Measurements from ENCODE around the gene RFX4. TPM values are rescaled to one million over a fixed set of nuclear protein-coding genes. Genes with fewer than 3 reads are reported as not detected.

Gene RFX4
- total and polyA plus RNA-seq, 2 of the 8 experiments (the other 6 are each of a cell fraction or from before 2014, with no cell fraction given): 0.06 TPM; not detected in 1

DNA sequence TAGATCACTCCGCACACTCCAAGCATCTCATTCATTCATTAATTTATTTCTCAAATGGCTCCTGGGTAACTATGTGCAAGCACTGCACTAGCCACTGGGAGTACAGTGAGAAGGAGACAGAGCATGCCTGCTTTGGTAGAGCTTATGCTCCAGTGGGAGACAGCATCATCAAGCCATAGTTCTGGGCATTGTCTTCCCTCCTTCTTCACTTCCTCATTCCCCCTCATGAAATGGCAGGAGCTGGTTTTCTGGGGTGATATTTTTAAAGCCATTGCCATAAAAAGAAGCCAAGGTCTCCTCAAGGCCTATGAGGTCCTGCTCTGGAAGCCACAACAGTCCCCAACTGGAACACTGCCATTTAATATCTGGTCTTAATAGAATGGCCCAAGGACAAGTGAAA is 171.5 kb downstream of the RFX4 start:
- Histone ChIP-seq H2AK5ac (ENCODE audit: low read depth, low read length) (no peak overlapping the region), H4K20me1 (replicated peaks in 1 of 2; ENCODE audit: control insufficient read depth in 1 of 2, insufficient read depth in 2 of 2, low read length in 2 of 2) (no peaks in the 10 kb centered on the region), H3K27ac (ENCODE audit: low read depth, low read length) (no peak overlapping the region), H3K79me2 (ENCODE audit: control insufficient read depth in 1 of 2, insufficient read depth in 2 of 2, low read length in 2 of 2) (no peaks in the 10 kb centered on the region), H3K36me3 (ENCODE audit: control insufficient read depth in 2 of 4, insufficient read depth in 4 of 4, low read length in 3 of 4) (no peaks in the 10 kb centered on the region), H2BK120ac (replicated peaks; ENCODE audit: low read depth, low read length) (no peak overlapping the region), H3K4ac (replicated peaks; ENCODE audit: insufficient read length, low read depth, low read length) (no peak overlapping the region), H4K91ac (replicated peaks; ENCODE audit: insufficient read length, low read length) (no peak overlapping the region), H3K56ac (replicated peaks; ENCODE audit: insufficient read length, low read depth, low read length) (no peak overlapping the region), H3K9ac (replicated peaks in 1 of 4; ENCODE audit: extremely low read depth in 1 of 4, low read depth in 3 of 4, low read length in 3 of 4) (no peak overlapping the region), H2BK20ac (ENCODE audit: low read length) (no peak overlapping the region), H3K27me3 (replicated peaks in 1 of 4; ENCODE audit: control insufficient read depth in 3 of 4, extremely low read depth in 1 of 4, insufficient read depth in 3 of 4, low read length in 3 of 4) (no peaks in the 10 kb centered on the region), H4K5ac (ENCODE audit: insufficient read length, low read depth, low read length) (no peak overlapping the region), H3K23ac (ENCODE audit: insufficient read length) (no peak overlapping the region), H2BK12ac (ENCODE audit: low read depth, low read length) (no peak overlapping the region), H3K4me2 (ENCODE audit: insufficient read depth in 1 of 2, low read depth in 2 of 2, low read length in 2 of 2) (no peak overlapping the region), H3K9me3 (ENCODE audit: insufficient read depth in 2 of 2, low read depth in 1 of 2, low read length in 1 of 2) (no peaks in the 10 kb centered on the region), H3K18ac (ENCODE audit: extremely low read depth, low read length) (no peak overlapping the region), H3K4me1 (replicated peaks in 1 of 4; ENCODE audit: control insufficient read depth in 3 of 4, insufficient read depth in 4 of 4, low read length in 3 of 4) (peaks cover 0 to 2% (median 0%) of the 10 kb centered on the region in 4 experiments; a peak in 4 of 7 replicates), H4K8ac (ENCODE audit: extremely low read depth, insufficient read depth, low read length) (no peak overlapping the region; the same call in 1 of the 2 replicates), H3K79me1 (ENCODE audit: low read depth, low read length) (no peaks in the 10 kb centered on the region), H2BK5ac (ENCODE audit: low read depth, low read length) (no peak overlapping the region), H3K14ac (ENCODE audit: insufficient read length) (no peak overlapping the region), H2AFZ (ENCODE audit: low read length) (no peak overlapping the region), H3K4me3 (ENCODE audit: extremely low read depth in 1 of 4, insufficient read depth in 2 of 4, low read depth in 3 of 4, low read length in 4 of 4) (no peak overlapping the region), H2BK15ac (ENCODE audit: low read length) (no peak overlapping the region; the same call in 1 of the 2 replicates), H3K23me2 (ENCODE audit: low read depth, low read length) (no peaks in the 10 kb centered on the region)
- ChIA-PET POLR2A (ENCODE audit: partially characterized antibody) (no interaction called here), CTCF (ENCODE audit: partially characterized antibody) (interaction anchor here (1.1 to 1.2 kb wide), 3 partner anchors 86 to 165 kb away, joined by 3 to 4 read pairs (median 4); no protein-coding TSS in a partner anchor)
- DNase-seq (ENCODE audit: low read depth in 1 of 2, low spot score in 2 of 2): no peak
- no peak for FAIRE-seq
- WGBS, 2 experiments (ENCODE audit: extremely low coverage in 1 of 2, insufficient coverage in 1 of 2, insufficient read length in 1 of 2, insufficient replicate concordance in 2 of 2, low coverage in 1 of 2, low lambda C conversion rate in 2 of 2, missing lambda C conversion rate in 1 of 2): 100% methylated on average over 1 of the region's 1 CpG; no CpG with 5 or more reads in 1 of the 2 experiments
- no peak for TF ChIP-seq CTBP2 (IDR thresholded peaks at IDR 0.05; ENCODE audit: borderline replicate concordance, insufficient read depth, insufficient read length, low read length)
- TF ChIP-seq CEBPB (IDR thresholded peaks at IDR 0.05; ENCODE audit: low read depth, low read length): no peak
- no peak for TF ChIP-seq EGR1 (IDR thresholded peaks at IDR 0.05; ENCODE audit: borderline replicate concordance, low read depth, low read length)
- TF ChIP-seq, protein P1, sequence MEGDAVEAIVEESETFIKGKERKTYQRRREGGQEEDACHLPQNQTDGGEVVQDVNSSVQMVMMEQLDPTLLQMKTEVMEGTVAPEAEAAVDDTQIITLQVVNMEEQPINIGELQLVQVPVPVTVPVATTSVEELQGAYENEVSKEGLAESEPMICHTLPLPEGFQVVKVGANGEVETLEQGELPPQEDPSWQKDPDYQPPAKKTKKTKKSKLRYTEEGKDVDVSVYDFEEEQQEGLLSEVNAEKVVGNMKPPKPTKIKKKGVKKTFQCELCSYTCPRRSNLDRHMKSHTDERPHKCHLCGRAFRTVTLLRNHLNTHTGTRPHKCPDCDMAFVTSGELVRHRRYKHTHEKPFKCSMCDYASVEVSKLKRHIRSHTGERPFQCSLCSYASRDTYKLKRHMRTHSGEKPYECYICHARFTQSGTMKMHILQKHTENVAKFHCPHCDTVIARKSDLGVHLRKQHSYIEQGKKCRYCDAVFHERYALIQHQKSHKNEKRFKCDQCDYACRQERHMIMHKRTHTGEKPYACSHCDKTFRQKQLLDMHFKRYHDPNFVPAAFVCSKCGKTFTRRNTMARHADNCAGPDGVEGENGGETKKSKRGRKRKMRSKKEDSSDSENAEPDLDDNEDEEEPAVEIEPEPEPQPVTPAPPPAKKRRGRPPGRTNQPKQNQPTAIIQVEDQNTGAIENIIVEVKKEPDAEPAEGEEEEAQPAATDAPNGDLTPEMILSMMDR (IDR thresholded peaks at IDR 0.05; ENCODE audit: control extremely low read depth in 1 of 3, insufficient read depth in 1 of 3, low read depth in 1 of 3, low read length in 3 of 3): no peak
- no peak for TF ChIP-seq JUND (IDR thresholded peaks at IDR 0.05; ENCODE audit: low read length)
- no peak for TF ChIP-seq KDM4A (IDR thresholded peaks at IDR 0.05; ENCODE audit: low read depth, low read length, severe bottlenecking)
- no peak for TF ChIP-seq EZH2 (IDR thresholded peaks at IDR 0.05; ENCODE audit: low read depth, low read length, severe bottlenecking)
- TF ChIP-seq TAF1 (IDR thresholded peaks at IDR 0.05; ENCODE audit: low read depth, low read length): no peak
- TF ChIP-seq FOSL1 (IDR thresholded peaks at IDR 0.05; ENCODE audit: insufficient read depth, low read depth, low read length): no peak
- TF ChIP-seq JUN (IDR thresholded peaks at IDR 0.05; ENCODE audit: low read depth, low read length): no peak
- TF ChIP-seq, protein P2, sequence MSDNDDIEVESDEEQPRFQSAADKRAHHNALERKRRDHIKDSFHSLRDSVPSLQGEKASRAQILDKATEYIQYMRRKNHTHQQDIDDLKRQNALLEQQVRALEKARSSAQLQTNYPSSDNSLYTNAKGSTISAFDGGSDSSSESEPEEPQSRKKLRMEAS (IDR thresholded peaks at IDR 0.05): no peak
